AG20443 (cell line): ENCODE results near the gene SRRM2.
A peak's percentile ranks its signal among the peaks of the same experiment; 100 is the strongest.

Source experiments
- DNase-seq: peaks from one replicate; pipeline ENCODE4 v3.0.0; 2012; ENCODE audit warnings: low spot score, mixed read lengths

The SRRM2 gene

DNA sequence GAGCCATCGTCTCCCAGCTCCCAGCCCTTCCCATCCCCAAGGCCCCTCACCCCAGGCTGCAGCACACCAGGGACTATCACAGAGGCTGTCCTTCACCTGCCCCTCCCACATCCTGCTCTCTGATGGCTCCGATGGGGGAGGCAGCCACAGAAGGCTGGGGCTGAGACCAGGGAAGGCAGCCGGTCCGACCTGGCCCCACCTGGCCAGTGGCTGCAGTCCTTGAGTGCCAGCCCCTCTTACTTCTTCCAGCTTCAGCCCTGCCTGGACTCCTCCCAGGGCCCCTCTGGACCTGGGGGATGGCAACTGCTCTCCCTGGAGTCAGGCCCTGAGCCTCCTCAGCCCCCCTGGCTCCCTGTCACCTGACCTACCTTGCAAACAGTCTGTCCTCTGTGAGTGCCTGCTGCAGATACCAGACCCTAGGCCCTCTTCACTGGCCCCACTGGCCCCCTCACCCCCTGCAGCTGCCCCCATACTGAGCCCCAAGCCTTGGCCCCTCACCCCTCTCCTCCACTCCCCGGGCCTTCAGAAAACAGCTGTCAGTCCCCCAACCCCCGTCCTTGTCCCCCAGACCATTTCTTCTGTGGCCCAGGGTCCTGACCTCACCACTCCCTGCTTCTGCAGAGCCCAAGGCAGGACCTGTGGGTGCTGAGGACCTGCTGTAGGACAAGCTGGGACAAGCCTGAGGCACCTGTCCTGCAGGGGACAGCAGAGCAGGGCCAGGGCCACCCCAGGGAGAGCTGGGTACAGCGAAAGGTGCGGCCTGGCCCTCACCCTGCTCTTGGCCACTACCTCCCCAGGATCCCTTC lies 12.6 kb upstream of the SRRM2 start:
- DNase-seq = no peak

DNA sequence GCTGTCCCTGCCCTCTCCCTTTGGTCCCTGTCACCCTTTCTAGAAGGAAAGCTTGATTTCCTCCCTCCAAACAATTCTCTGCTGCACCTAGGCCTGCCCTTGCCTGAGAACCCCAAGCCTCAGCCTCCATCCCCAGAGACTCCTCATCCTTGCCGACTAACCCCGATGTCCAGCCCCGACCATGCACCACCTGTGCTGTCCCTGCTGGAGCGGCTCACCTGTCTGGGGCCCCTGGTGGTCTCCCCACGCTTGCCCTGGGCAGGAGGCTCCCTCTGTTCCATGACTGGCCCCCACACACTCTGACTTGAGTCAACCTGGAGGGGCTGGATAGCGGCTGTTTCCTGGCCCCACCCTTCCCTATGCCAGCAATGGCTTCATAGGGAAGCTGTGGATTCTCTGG lies 12.0 kb upstream of the SRRM2 start:
- no peak for DNase-seq

DNA sequence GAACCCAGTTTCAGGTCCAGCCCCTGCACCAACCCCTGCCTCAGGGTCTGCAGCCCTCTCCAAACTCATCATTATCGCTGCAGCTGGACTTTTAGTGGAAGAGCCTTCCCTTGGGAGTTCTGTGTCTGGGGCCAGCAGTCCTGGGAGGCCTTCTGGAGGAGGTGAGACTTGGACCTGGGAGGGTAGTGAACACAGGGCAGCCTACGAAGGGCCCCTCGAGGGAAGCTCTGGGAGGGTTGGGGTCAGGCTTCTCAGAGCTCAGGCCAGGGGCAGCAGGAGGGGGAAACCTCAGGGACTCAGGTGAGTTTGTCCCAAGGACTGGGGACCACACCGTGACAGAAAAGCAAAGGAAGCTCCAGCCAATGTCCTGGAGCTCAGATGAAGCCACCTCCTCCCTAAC lies 11.3 kb upstream of the SRRM2 start:
- no peak for DNase-seq

DNA sequence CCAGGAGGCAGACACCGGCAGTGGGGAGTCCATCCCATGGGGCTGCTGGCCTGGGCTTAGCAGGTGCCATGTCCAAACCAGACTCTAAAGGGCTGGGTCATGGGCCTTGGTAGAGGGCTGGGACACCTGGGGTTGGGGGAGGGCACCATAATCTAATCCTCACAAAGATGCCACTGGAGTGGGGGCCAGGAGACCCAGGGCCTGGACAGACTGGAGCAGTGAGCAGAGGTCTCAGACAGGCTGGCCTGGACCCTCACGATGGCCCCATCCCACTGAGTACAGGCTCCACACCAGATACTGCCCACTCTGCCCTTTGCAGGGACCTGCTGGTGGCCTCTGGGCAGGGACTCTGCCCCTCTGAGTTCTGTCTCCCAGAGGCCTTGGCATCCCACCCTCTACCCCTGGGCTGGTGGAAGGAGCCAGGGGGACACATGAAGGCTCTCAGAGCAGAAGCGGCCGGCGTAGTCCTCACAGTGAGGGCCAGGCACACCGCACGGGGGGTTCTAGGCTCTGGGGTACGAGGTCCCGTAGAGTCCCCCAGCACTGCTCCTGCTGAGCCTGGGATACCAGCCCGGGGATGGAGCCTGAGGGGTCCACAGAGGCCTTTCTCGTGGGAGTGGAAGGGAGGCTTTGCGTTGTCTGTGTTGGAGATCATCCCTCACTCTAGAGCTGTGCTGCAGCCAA lies 10.0 kb upstream of the SRRM2 start:
- no peak for DNase-seq

DNA sequence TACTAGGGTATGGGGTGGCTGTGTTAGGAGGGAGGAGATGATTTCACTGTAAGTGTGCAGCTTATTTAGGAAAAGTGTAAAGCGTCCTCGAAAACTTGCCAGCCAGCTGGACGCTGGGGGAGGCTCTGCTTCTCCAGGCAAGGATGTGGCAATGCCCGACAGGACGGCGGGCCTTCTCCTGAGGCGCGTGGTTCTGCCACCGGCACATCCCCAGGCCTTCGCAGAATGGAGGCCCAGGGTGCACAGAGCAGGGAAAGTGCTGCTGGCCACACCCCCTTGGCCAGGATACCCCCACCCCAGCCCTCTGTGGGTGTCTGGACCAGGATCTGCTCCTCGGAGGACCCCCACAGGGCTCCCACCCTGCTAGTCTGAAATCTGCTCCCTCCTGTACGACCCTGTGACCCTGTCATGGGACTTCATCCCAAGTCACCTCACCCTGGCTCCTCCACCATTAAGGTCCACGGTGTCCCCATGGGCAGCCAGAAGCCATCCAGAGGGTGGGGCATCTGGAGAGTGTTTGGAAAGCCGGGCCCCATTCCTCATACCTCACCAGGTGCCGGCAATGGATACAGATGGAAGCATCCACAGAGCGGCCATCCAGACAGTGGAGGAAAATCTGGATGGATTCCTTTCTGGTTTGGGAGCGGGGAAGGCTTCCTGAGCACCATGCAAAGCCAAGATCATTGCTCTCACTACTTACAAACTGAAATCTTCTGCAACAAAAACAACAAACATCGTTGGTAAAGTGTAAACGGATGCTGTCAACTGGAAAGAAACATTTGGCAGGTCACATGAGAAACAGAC lies 9.2 kb upstream of the SRRM2 start:
- DNase-seq = no peak

DNA sequence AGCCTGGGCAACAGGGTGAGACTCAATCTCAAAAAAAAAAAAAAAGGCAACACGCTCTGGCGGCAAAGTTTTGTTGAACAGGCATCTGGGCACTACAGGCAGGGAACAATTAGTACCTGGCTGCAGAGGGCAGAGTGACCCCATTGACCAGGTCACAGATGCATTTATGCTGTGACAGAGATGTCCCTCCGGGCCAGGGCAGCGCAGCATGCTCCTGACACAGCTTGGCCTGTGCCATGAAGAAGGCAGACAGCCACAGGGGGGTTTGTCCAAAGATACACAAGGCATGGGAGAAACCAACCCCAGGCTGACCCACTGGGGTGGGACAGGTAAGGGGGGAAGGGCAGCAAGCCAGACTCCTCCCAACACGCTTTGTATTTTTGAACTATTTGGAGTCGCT lies 7.7 kb upstream of the SRRM2 start:
- DNase-seq = no peak

DNA sequence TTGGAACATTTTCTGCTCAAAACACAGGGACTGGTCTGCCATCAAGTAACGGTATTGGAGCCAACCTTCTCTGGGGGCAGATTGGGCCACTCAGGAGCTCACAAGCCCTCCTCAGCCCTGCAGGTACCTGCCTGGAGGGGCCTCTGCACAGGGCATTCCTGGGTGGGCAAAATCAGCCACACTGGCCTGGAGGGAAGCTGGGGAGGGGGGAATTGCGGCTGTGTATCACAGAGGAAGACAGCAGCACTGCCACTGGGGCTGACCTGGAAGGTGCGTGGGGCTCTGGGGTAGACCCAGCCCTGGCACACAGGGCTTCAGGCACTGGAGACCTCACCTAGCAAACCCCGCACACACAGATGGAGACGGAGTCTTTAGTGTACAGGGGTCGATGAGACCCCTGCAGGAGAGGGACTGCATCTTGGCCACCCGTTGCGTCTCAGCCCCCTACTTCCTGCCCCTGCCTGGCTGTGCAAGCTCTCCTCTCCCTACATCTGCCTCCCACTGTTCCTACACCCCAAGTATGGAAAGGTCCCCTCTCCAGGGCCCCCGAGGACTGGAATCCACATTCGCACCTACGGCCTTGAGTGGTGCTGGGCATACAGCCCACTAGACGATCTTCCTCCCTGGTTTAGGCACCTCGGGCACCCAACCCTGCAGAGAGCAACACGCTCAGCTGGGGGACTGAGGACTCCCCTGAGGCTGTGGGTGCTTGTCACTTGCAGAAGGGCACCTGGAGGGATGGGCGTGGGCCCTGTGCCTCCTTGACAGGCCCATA lies 7.1 kb upstream of the SRRM2 start:
- DNase-seq = no peak

DNA sequence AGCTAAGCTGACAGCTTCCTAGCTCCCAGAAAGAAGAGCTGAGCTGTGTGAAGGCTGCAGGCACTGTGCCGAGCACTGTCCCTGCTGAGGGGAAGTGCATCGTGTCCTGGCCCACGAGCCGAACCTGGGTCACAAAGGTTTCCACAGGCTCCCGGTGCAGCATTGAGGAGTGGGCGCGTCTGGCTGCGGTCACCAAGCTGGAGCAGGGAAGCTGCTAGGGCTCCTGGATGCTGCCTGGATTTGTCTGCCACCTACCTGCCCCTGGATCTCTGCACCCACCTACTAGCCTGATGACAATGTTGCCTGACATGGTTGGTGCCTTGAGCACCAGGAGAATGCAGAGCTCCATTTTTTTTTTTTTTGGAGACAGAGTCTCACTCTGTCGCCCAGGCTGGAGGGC lies 6.5 kb upstream of the SRRM2 start:
- no peak for DNase-seq

DNA sequence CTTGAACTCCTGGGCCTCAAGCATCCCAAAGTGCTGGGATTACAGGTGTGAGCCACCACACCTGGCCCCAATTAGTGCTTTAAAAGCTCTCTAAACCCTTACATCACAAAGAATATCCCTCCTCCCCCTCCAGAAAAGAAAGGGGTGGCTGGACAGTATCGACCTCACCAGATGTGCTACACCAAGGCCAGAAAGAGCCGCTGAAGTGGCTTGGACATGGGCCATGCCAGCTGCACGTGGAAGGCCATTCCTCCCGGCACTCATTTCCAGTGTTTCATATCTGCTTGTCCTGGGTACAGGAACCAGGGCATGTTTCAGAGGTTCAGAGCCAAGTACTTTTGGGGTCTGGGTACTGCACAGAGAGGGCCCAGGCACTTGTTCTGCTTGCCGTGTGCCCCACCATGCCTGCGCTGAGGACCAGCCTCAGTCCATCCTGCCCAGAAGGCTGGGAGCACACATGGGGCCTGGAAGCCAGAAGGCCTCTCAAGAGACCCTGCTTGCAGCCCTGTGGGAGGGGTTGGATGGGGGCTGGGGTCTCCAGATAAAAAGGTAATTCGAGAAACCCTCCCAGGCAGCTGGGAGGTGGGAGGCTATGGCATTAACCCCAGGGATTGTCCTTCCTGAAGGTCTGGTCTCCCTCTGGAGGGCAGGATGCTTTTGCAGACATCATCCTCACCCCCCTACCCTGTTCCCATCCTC lies 3.5 kb upstream of the SRRM2 start:
- DNase-seq = no peak

DNA sequence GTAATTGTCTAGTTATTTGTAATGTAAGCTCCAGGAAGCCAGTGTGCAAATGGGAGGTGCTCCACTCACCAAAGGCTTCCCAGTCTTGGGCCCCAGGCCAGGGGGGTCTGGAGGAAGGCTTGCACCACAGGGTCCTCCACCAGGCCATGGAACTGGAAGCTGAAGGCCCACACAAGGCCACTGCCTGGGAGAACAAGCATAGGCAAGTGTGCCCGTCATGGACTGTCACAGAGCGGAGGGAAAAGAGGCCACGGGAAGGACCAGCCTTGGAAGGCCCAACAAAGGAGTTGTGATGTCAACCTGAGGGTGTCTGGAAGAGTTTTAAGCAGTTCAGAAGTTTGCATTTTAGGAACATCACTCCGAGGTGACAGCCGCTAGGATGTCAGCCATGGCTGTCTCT lies 3.0 kb upstream of the SRRM2 start:
- DNase-seq = no peak

DNA sequence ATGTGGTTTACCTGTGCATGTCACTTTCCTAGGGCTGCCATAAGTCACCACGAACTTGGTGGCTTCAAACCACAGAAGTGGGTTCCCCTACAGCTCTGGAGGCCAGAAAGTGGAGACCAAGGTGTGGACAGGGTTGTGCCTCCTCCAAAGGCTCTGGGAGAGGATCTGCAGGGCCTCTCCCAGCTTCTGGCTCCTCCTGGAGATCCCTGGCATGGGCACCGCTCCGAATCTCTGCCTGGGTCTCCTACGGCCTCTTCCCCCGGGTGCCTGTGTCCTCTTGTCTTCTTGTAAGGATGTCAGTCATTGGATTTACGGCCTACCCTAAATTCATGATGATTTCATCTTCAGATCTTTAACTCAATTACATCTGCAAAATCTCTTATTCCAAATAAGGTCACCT lies 2.5 kb upstream of the SRRM2 start:
- no peak for DNase-seq

DNA sequence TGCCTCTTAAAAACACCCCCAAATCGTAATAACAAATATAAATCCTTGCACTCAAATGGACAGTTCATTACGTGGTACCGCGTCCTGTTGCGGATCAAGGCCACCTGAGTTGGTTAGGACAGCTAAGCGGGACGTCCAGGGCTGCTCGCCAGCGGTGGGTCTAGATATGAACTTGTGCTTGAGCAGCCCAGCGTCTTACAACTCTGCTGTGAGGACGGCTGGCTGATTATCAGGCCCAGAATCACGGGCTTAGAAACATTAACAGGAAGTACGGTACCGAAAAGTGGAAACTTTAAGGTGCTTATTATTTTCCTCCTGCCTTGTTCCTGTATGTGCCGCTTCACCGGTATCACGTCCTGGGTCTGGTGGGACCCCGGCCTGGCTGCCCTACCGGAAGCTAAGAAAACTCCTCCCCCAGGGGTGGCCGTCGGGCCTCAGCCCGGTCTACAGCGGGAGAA lies 832 bp upstream of the SRRM2 start:
- no peak for DNase-seq

DNA sequence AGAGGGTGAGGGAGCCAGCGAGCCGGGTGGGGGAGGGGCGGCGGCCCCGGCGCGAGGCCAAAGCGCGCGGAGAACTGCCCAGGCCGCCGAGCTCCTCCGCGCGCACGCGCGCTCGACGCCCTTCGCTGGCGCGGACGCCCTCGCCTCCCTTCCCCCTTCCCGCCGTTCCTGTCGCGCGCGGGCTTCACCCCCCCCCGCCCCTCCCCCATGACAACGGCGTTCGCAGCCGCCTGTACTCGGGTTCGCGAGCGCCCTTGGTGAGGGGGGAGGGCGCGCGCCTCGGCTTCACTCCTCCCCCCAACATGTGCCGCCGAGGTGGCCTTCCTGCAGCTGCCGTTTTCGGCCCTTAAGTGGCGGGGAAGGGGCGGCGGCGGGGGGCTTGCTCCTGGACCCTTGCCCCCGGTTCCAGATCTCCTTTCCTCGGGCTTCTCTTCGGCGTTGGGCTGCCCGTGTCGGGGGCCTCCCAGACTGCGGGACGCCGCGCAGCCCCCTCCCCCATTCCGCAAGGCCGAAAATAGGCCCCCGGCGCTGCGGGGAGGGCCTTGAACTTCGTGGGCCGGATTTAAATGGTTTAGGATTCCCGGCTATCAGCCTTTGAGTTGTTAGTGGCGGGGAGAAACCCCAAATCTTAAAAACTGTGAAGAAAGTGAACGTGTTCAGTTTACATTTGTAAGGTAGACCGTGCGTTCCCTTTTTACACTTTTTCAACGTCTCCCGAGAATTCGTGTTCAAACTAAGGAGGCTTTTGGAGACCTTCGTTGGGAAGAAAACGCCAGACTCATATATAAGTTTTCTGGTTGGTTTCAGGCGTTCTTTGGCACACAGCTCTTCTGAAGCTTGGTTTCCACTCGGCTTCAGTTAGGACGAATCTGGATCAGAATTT lies 653 bp downstream of the SRRM2 start:
- peak; percentile 96 for DNase-seq

DNA sequence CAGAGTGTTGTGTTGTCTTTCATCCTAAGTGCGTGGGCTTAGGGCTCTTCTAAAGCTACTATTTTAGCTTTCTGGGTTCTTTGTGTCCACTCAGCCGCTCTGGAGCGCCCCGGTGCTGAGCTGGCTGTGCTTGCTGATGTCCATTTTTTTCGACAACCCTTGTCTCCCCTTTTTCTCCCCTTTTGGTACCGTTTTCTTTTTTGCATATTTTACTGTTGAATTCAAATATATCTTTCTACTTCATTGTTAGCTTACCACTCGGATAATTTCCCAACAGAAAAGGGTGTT lies 1.2 kb downstream of the SRRM2 start:
- no peak for DNase-seq

DNA sequence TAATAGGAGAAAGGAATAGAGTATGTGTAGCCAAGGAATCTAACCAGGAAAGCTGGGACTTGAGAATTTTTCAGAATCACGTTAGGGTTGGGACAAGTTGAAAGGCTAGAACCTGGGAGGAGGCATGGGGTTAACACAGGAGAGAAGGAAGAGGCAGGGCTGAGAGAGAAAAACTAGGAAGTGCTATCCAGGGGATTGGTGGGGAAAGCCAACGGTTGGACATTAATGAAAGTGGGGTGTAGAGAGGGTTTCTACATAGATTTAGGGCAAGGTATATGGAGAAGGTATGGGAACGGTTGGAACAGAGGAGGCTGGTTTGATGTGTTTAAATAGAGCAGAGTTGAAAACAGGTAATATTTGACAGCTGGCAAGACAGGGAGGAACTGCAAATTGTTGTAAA lies 2.7 kb downstream of the SRRM2 start:
- no peak for DNase-seq

DNA sequence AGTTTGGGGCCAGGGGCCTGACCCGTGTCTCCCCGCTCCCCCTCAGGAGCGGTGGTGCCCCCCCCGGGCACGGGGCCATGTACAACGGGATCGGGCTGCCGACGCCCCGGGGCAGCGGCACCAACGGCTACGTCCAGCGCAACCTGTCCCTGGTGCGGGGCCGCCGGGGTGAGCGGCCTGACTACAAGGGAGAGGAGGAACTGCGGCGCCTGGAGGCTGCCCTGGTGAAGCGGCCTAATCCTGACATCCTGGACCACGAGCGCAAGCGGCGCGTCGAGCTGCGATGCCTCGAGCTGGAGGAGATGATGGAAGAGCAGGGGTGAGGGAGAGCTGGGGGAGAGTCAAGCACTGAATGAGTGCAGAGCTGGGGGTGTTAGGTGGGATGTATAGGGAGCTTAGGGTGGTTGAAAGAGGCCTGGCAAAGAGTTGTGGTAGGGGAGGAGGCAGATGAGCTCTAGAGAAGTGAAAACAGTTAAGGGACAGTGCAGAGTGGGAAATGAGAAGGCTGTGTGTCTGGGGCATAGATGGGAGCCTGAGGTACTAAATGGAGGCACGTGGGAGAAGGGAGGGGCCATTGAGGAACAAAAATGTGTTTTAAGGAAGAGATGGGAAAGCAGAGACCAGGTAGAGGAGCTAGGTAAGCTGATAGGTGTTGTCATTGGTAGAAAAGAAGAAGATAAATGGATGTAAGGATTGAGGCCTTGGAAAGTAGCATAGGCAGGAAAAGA lies 4.0 kb downstream of the SRRM2 start:
- DNase-seq = no peak

DNA sequence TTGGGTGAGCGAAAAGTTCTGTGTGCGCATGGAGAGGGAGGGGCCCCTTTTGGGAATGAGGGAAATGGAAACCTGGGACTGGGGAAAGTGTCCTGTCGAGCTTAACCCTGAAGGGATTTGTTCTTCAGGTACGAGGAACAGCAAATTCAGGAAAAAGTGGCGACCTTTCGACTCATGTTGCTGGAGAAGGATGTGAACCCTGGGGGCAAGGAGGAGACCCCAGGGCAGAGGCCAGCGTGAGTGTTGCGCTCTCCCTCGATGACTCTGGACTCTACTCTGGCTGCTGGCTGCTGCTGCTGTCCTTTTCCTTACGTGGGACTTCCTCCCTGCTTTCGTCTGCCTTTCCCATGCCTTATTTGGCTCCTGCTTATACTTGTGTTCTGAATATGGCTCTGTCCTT lies 4.9 kb downstream of the SRRM2 start:
- DNase-seq = no peak

DNA sequence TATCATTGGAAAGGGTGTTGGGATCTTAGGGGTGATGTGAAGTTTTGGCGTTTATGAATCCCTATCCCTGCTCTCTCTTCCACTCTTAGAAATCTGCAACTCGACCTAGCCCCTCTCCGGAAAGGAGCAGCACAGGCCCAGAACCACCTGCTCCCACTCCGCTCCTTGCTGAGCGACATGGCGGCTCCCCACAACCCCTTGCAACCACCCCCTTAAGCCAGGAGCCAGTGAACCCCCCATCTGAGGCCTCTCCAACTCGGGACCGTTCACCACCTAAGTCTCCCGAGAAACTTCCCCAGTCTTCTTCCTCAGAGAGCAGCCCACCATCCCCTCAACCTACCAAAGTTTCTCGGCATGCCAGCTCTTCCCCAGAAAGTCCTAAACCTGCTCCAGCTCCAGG lies 9.0 kb downstream of the SRRM2 start:
- no peak for DNase-seq

DNA sequence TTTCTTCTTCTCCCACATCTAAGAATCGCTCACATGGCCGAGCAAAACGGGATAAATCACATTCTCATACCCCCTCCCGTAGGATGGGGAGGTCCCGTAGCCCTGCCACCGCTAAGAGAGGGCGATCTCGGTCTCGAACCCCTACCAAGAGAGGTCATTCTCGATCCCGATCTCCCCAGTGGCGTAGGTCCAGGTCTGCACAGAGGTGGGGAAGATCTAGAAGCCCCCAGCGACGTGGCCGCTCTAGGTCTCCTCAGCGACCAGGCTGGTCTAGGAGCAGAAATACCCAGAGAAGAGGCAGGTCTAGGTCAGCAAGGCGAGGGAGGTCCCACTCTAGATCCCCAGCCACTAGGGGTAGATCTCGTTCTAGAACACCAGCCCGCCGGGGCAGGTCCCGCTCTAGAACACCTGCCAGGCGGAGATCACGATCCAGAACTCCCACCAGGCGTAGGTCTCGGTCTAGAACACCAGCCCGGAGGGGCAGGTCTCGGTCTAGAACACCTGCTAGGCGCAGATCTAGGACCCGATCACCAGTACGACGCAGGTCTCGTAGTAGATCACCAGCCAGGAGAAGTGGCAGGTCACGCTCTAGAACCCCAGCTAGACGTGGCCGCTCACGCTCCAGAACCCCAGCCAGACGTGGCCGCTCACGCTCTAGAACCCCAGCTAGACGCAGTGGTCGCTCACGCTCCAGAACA lies 9.6 kb downstream of the SRRM2 start:
- no peak for DNase-seq
